NCI-H2227 (cell line): ENCODE data around the gene AGPAT3.
"Not testable (repeated sequence)": the region's sequence is repeated elsewhere in the genome, so short reads cannot be mapped to it uniquely, and the experiment has no call there.

Experiments
- DNase-seq: peaks from one replicate; lab custom pipeline; 2025; ENCODE audit not compliant: unreplicated experiment; lab: John Stamatoyannopoulos, UW

AGPAT3 gene, protein sequence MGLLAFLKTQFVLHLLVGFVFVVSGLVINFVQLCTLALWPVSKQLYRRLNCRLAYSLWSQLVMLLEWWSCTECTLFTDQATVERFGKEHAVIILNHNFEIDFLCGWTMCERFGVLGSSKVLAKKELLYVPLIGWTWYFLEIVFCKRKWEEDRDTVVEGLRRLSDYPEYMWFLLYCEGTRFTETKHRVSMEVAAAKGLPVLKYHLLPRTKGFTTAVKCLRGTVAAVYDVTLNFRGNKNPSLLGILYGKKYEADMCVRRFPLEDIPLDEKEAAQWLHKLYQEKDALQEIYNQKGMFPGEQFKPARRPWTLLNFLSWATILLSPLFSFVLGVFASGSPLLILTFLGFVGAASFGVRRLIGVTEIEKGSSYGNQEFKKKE

DNA sequence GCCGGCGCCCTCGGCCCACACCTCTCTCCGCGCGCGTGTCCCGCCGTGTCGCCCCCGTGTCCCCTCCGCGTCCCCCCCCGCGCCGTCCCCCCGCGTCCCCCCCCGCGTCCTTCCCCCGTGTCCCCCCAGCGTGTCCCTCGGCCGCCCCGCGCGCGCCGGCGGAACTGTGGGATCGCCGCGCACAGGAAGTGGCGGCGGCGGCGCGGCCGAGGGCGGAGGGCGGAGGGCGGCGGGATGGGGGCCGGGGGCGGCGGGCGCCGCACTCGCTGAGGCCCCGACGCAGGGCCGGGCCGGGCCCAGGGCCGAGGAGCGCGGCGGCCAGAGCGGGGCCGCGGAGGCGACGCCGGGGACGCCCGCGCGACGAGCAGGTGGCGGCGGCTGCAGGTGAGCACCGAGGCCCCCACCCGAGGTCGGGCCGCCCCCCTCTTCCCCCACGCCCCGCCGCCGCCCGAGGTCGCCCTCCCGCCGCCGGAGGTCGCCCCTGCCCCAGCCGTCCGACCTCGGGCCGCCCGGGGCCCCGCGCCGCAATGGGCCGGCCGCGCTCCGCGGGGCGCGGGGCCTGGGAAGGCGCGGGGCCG, at the start of gene AGPAT3:
Gene AGPAT3, plus strand, starts transcription at position 262 of the 578 bp plus-strand sequence. CDS start 94,459 bp downstream, outside the sequence.
- DNase-seq = peak; percentile 39

DNA sequence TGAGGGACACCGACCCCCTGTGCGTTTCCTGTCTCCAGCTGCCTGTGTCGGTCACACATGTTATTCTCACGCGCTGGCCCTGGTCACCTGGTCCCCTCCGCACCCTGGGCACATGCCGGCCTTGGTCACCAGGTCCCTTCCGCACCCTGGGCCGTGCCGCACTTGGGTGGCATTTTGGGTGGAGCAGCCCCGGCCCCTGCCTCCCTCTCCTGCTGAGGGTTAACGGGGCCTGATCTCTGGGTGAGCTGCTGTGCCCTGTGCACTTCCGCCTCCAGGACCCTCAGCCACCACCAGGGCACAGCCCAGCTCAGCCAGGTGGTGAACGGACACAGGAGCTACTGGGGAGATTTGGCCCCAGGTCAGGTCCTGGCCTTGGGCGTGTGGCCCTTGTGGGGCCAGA, 49.0 kb upstream of the AGPAT3 start:
- no peak for DNase-seq

DNA sequence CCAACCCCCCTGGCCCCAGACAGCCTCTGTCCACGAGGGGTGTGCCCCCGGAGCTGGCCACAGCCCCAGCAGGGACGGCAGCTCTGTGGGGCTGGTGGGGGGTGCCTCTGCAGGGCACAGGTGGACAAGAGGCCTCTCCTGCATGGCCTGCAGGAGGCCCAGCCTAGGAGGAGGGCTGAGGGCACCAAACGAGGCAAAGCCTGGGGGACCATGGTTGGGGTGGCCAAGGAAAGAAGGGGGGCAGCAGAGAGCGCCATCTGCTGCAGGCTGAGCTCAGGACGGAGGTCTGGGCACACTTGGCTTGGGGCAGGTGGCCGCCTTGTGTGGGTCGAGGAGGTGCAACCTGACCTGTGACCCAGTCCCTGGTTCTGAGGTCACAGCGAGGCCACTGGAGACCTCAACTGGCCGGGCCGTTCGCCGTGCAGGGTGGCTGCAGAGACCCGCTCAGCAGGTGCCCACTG, 48.4 kb upstream of the AGPAT3 start:
- DNase-seq = no peak

GRCh38 chr21:43817157-43818086, 47.6 kb upstream of the AGPAT3 start:
- no peak for DNase-seq

DNA sequence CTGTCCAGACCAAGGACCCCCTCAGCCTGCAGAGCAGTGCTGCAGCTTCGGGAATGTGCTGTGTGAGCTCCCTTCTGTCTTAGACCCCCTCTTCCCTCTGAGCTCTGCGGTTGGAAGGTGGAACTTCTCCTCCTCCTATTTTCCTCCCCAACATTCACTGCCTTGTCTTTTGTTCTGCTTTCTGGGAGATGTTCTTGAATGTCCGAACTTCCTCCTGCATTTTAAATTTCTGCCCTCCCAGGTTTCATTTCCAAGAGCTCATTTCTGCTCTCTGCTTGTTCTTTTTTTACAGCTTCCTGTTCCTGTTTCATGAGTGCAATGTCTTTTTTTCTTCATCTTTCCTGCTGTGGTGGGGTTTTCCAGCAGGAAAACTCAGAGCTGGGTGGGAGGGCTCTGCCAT, 46.3 kb upstream of the AGPAT3 start:
- DNase-seq = no peak

GRCh38 chr21:43819511-43820405, 45.3 kb upstream of the AGPAT3 start:
- DNase-seq = no peak

GRCh38 chr21:43820466-43820865, 44.6 kb upstream of the AGPAT3 start:
- DNase-seq = no peak

GRCh38 chr21:43822166-43822565, 42.9 kb upstream of the AGPAT3 start:
- not testable (repeated sequence) for DNase-seq

DNA sequence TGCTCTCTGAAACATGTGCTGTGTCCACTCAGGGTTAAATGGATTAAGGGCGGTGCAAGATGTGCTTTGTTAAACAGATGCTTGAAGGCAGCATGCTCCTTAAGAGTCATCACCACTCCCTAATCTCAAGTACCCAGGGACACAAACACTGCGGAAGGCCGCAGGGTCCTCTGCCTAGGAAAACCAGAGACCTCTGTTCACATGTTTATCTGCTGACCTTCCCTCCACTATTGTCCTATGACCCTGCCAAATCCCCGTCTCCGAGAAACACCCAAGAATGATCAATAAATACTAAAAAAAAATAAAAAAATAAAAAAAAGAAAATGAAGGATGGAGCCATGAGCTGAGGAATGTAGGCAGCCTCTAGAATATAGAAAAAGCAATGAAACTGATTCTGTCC, 42.3 kb upstream of the AGPAT3 start:
- not testable (repeated sequence) for DNase-seq

GRCh38 chr21:43824333-43825241, 40.4 kb upstream of the AGPAT3 start:
- no peak for DNase-seq

- DNase-seq = no peak
Measured at GRCh38 chr21:43825242-43825935, 39.6 kb upstream of the AGPAT3 start.

DNA sequence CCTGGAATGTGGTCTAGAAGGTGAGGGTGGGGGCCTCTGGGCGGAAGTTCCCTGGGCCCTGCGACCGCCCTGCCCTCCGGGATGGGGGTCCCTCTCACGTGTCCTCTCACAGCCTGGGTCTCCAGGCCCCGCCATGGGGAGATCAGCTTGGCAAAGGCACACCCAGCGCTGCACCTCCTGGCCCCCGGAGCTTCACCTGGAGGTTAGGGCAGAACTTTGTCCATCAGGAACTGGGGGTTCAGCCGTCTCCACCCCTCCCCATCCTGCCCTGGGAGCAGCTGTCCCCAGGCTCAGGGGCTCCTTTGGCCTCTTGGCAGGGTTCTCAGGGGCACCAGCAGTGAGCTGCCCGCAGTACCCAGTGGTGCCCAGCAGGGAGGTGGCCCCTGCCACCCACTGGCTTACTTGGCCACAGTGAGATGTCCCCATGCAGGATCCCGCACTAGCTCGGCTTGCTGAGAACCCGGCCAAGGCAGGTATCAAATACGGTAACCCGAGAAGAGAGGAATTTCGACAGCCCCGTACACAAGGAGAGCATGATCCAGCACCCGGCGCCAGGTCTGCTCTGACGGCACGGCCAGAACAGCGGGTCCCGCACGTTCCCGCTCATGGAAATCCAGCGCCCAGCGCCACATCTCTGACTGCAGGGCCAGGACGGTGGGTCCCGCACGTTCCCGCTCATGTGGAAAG, 38.9 kb upstream of the AGPAT3 start:
- DNase-seq = no peak

DNA sequence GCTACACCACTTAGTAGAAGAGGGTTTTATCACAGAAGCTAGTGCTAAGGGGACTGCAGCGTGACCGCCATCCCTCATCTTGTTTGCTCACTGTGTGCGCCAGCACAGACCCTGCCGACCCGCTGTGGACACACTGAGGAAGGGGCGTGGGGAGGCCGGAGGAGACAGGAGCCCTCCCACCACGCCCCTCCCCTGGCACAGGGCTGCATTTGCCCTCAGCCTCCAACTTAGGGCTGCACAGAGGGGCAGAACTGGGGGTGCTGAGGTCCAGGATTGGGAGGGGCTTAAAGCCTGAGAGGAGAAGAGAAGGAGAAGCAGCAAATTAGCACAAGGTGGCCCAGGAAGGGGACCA, 38.4 kb upstream of the AGPAT3 start:
- no peak for DNase-seq

GRCh38 chr21:43827015-43827611, 37.9 kb upstream of the AGPAT3 start:
- no peak for DNase-seq

GRCh38 chr21:43829161-43829560, 35.9 kb upstream of the AGPAT3 start:
- DNase-seq = no peak

DNA sequence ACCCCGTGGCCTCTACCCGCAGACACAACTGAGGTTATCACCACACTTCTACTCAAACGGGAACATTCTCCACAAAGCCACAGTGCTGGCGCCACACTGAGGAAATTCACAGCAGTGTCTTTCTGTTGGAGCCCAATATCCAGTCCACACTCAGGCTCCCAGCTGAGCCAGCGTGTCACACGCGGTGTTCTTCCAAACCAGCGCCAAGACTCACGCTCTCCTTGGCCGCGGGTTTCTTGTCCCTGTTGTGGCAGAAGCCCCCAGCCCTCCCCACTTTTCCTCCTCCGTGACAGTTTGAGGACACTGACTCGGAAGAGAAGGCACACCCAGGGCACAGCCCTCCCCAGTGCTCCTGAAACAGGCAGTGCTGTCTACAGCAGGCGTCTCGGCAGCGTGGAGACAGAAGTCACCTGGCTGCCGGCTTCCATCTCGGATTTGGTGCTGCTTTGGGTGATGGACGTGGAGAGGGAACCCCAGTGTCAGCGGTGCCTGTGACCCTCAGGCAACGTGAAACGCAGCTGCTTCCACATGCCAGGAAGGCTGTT, 35.4 kb upstream of the AGPAT3 start:
- no peak for DNase-seq

GRCh38 chr21:43832158-43832550, 32.9 kb upstream of the AGPAT3 start:
- DNase-seq = no peak

GRCh38 chr21:43832648-43833047, 32.4 kb upstream of the AGPAT3 start:
- no peak for DNase-seq
